GM23338 (cell line): ENCODE measurements around the gene SLF2. TPM values are rescaled to one million over a fixed set of nuclear protein-coding genes. Genes with fewer than 3 reads are reported as not detected.

Experiments used
- ATAC-seq: fragments of 200-7000 bp; cut with Tn5 transposase; 3 replicates; pipeline ENCODE4 v1.9.1; 2020
- DNase-seq: peaks from one replicate; pipeline ENCODE4 v3.0.0-alpha.2; 2015; ENCODE audit warnings: low spot score
- H2AFZ ChIP-seq: fragments of 200-600 bp; sonication (generic); 2 replicates; pipeline ENCODE4 v1.8.0; 2016; ENCODE audit warnings: antibody characterized with exemption, mild to moderate bottlenecking, moderate library complexity
- H3F3A ChIP-seq: fragments of 200-600 bp; sonication (generic); replicated peaks from 2 replicates; pipeline ENCODE4 v1.8.0; 2017; ENCODE audit warnings: antibody characterized with exemption, mixed run types, low read depth
- H3K27ac ChIP-seq: fragments of 200-600 bp; sonication (generic); 2 replicates; pipeline ENCODE4 v1.6.1; 2016; ENCODE audit warnings: low read depth
- H3K27me3 ChIP-seq: fragments of 200-600 bp; sonication (generic); 2 replicates; pipeline ENCODE4 v1.8.0; 2016; ENCODE audit warnings: mild to moderate bottlenecking, mixed run types, moderate library complexity; ENCODE audit not compliant: insufficient read depth
- H3K36me3 ChIP-seq: fragments of 200-600 bp; sonication (generic); 2 replicates; pipeline ENCODE4 v1.8.0; 2016; ENCODE audit warnings: mild to moderate bottlenecking; ENCODE audit not compliant: insufficient read depth
- H3K4me1 ChIP-seq: fragments of 200-600 bp; sonication (generic); 2 replicates; pipeline ENCODE4 v1.8.0; 2016; ENCODE audit warnings: mild to moderate bottlenecking, moderate library complexity; ENCODE audit not compliant: insufficient read depth
- H3K4me2 ChIP-seq: fragments of 200-600 bp; sonication (generic); 2 replicates; pipeline ENCODE4 v1.7.1; 2017; ENCODE audit warnings: mixed run types
- H3K4me3 ChIP-seq: fragments of 200-600 bp; sonication (generic); 2 replicates; pipeline ENCODE4 v1.6.1; 2016; ENCODE audit warnings: mixed run types
- H3K79me2 ChIP-seq: fragments of 200-600 bp; sonication (generic); replicated peaks from 2 replicates; pipeline ENCODE4 v1.8.0; 2017; ENCODE audit warnings: mild to moderate bottlenecking; ENCODE audit not compliant: insufficient read depth
- H3K9me2 ChIP-seq: fragments of 200-600 bp; sonication (generic); 2 replicates; pipeline ENCODE4 v1.8.0; 2017; ENCODE audit not compliant: insufficient read depth
- H4K20me1 ChIP-seq: fragments of 200-600 bp; sonication (generic); replicated peaks from 2 replicates; pipeline ENCODE4 v1.8.0; 2017; ENCODE audit warnings: mild to moderate bottlenecking; ENCODE audit not compliant: insufficient read depth
- H3K27ac Mint-ChIP-seq: 2 replicates; pipeline ENCODE4 v1.8.0; 2020; ENCODE audit warnings: inconsistent platforms, mild to moderate bottlenecking, moderate library complexity, mixed read lengths
- H3K27me3 Mint-ChIP-seq: 3 replicates; pipeline ENCODE4 v1.8.0; 2022; ENCODE audit warnings: low read depth, mild to moderate bottlenecking, moderate library complexity, mixed read lengths, inconsistent platforms; ENCODE audit not compliant: insufficient read depth, poor library complexity
- H3K36me3 Mint-ChIP-seq: 3 replicates; pipeline ENCODE4 v1.8.0; 2021; ENCODE audit warnings: low read depth, mild to moderate bottlenecking, inconsistent platforms, moderate library complexity, mixed read lengths
- H3K4me1 Mint-ChIP-seq: 3 replicates; pipeline ENCODE4 v1.8.0; 2020; ENCODE audit warnings: mild to moderate bottlenecking, inconsistent platforms, mixed read lengths
- H3K4me3 Mint-ChIP-seq: 3 replicates; pipeline ENCODE4 v1.8.0; 2021; ENCODE audit warnings: moderate library complexity, mild to moderate bottlenecking, inconsistent platforms, mixed read lengths
- H3K9me3 Mint-ChIP-seq: 3 replicates; pipeline ENCODE4 v1.8.0; 2020; ENCODE audit warnings: moderate library complexity, mild to moderate bottlenecking, inconsistent platforms, mixed read lengths
- ETS1 ChIP-seq: IDR thresholded peaks from 2 replicates; pipeline ENCODE4 v1.6.1; 2016; ENCODE audit warnings: antibody characterized with exemption
- EZH2 ChIP-seq: fragments of 200-600 bp; sonication (generic); IDR thresholded peaks from one replicate; pipeline ENCODE4 v1.8.0; 2017; ENCODE audit warnings: antibody characterized with exemption, mild to moderate bottlenecking, low read depth; ENCODE audit not compliant: unreplicated experiment
- EZH2phosphoT487 ChIP-seq: fragments of 200-600 bp; sonication (generic); IDR thresholded peaks from one replicate; pipeline ENCODE4 v1.8.1; 2018; ENCODE audit warnings: antibody characterized with exemption; ENCODE audit not compliant: unreplicated experiment
- JUNB ChIP-seq: IDR thresholded peaks from one replicate; pipeline ENCODE4 v1.6.1; 2016; ENCODE audit warnings: antibody characterized with exemption; ENCODE audit not compliant: unreplicated experiment
- NANOG ChIP-seq: IDR thresholded peaks from 2 replicates; pipeline ENCODE4 v1.6.1; 2016; ENCODE audit warnings: antibody characterized with exemption, borderline replicate concordance
- STAT1 ChIP-seq: IDR thresholded peaks from one replicate; pipeline ENCODE4 v1.6.1; 2016; ENCODE audit warnings: antibody characterized with exemption; ENCODE audit not compliant: unreplicated experiment
- ZNF114 ChIP-seq: fragments of 250-450 bp; sonication (Bioruptor Pico); IDR thresholded peaks from 2 replicates; pipeline ENCODE4 v1.5.0; 2020; ENCODE audit warnings: mild to moderate bottlenecking, moderate library complexity
- ZNF331 ChIP-seq: fragments of 250-450 bp; sonication (Bioruptor Pico); IDR thresholded peaks from 2 replicates; pipeline ENCODE4 v1.5.0; 2020; ENCODE audit warnings: low read depth, mild to moderate bottlenecking, moderate library complexity
- polyA plus RNA-seq: library from polyadenylated mRNA; unstranded; fragments of >200 nt; fragmentation: Nextera tagmentation; extraction: Ambion mirVana; gene quantifications from 2 replicates; pipeline ENCODE4 v1.2.1, GENCODE V29; 2016
- total RNA-seq: library from RNA; depleted of rRNA; stranded (reverse); fragments of >200 nt; shearing (Covaris generic); gene quantifications from 2 replicates; pipeline ENCODE4 v1.2.3, GENCODE V29; 2014
- TF ChIP-seq, protein P1 (sequence below), 2 experiments: fragments of 200-600 bp in 1 of 2; sonication (generic) in 1 of 2; conservative IDR thresholded peaks; 2 replicates each; pipeline versions ENCODE4 v1.5.1 to v1.6.1; 2016 to 2017; ENCODE audit warnings: antibody characterized with exemption in 2 of 2, low read depth in 2 of 2, mild to moderate bottlenecking in 2 of 2, moderate library complexity in 1 of 2

The SLF2 gene
- total and polyA plus RNA-seq, 2 experiments from 2014 or later: 13.6 to 22.1 TPM

DNA sequence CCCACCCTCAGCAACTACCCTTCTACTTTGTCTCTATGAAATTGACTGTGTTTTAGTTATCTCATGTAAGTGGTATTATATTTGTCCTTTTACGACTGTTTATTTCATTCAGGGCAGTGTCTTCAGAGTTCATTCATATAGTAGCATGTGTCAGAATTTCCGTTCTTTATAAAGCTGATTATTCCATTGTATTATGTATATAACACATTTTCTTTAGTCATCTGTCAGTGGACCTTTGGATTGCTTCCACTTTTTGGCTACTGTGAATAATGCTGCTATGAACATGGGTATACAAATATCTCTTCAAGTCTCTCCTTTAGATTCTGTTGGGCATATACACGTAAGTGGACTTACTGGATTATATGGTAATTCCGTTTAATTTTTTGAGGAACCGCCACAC, 14.5 kb downstream of the SLF2 start:
- no peak overlapping the region for H3K4me3 Mint-ChIP-seq
- H3K27me3 Mint-ChIP-seq: no peaks in the 10 kb centered on the region
- H3K36me3 Mint-ChIP-seq: peaks cover 50% of the 10 kb centered on the region
- DNase-seq: no peak
- H3K4me1 Mint-ChIP-seq: peaks cover 5% of the 10 kb centered on the region; the same call in 2 of the 3 replicates
- Histone ChIP-seq H4K20me1 (0 out of 2 replicates have a peak, but pooled peaks cover 5% of the 10 kb centered on the region), H3F3A (no peaks in the 10 kb centered on the region), H3K4me2 (no peak overlapping the region), H3K79me2 (no peaks in the 10 kb centered on the region), H3K9me2 (no peaks in the 10 kb centered on the region), H3K36me3 (peaks cover 43% of the 10 kb centered on the region), H3K4me3 (no peak overlapping the region), H3K27me3 (no peaks in the 10 kb centered on the region), H2AFZ (no peak overlapping the region), H3K4me1 (no peaks in the 10 kb centered on the region), H3K27ac (no peak overlapping the region)
- H3K27ac Mint-ChIP-seq: no peak overlapping the region
- H3K9me3 Mint-ChIP-seq: no peaks in the 10 kb centered on the region
- ATAC-seq: no peak
- TF ChIP-seq ZNF331 (CRISPR knock-in tag) (no peak), ETS1 (no peak), NANOG (no peak)
- TF ChIP-seq, protein P1, sequence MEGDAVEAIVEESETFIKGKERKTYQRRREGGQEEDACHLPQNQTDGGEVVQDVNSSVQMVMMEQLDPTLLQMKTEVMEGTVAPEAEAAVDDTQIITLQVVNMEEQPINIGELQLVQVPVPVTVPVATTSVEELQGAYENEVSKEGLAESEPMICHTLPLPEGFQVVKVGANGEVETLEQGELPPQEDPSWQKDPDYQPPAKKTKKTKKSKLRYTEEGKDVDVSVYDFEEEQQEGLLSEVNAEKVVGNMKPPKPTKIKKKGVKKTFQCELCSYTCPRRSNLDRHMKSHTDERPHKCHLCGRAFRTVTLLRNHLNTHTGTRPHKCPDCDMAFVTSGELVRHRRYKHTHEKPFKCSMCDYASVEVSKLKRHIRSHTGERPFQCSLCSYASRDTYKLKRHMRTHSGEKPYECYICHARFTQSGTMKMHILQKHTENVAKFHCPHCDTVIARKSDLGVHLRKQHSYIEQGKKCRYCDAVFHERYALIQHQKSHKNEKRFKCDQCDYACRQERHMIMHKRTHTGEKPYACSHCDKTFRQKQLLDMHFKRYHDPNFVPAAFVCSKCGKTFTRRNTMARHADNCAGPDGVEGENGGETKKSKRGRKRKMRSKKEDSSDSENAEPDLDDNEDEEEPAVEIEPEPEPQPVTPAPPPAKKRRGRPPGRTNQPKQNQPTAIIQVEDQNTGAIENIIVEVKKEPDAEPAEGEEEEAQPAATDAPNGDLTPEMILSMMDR (conservative IDR thresholded peaks at IDR 0.05; ENCODE audit: low read depth in 2 of 2): no peak

DNA sequence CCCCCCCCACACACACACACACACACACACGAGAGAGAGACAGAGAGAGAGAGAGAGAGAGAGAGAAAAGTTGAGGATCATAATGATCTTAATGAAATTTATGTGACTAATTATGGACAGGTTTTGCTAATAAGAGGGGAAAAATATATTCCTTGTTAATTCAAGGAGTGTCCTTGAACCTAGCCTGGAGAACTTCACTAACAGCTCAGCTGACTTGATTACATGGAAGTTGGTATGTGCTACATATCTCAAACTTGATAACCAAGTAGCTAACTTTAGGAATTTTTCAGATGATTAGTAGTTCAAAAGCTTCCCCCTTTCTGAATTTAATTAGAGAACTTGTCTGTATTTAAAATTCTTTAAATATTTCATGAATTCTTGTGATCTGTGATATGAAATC, 15.3 kb downstream of the SLF2 start:
- Histone ChIP-seq H2AFZ (no peak overlapping the region), H3K79me2 (no peaks in the 10 kb centered on the region), H3K4me1 (no peaks in the 10 kb centered on the region), H4K20me1 (0 out of 2 replicates have a peak, but pooled peaks cover 5% of the 10 kb centered on the region), H3K36me3 (peaks cover 44% of the 10 kb centered on the region), H3K27ac (no peak overlapping the region), H3F3A (no peaks in the 10 kb centered on the region), H3K9me2 (no peaks in the 10 kb centered on the region), H3K4me2 (no peak overlapping the region), H3K27me3 (no peaks in the 10 kb centered on the region), H3K4me3 (no peak overlapping the region)
- Mint-ChIP-seq H3K4me1 (peaks cover 5% of the 10 kb centered on the region; the same call in 2 of the 3 replicates), H3K27me3 (no peaks in the 10 kb centered on the region), H3K36me3 (peaks cover 54% of the 10 kb centered on the region), H3K9me3 (no peaks in the 10 kb centered on the region), H3K27ac (peak overlapping the region; percentile 59), H3K4me3 (no peak overlapping the region)
- ATAC-seq (no peak), DNase-seq (no peak)
- no peak for TF ChIP-seq ZNF114
- TF ChIP-seq ZNF331 (CRISPR knock-in tag): no peak
- no peak for TF ChIP-seq STAT1
- no peak for TF ChIP-seq EZH2phosphoT487
- TF ChIP-seq ETS1: no peak
- TF ChIP-seq, protein P1 (conservative IDR thresholded peaks at IDR 0.05; ENCODE audit: low read depth in 2 of 2): no peak
- no peak for TF ChIP-seq JUNB
- TF ChIP-seq EZH2: no peak
